GM18502 (cell line): ENCODE data around the gene CCNQ.

Experiments
- ATAC-seq: cut with Tn5 transposase; IDR thresholded peaks from one replicate; pipeline ENCODE4 v1.9.1; 2021; ENCODE audit warnings: mild to moderate bottlenecking; ENCODE audit not compliant: unreplicated experiment, poor library complexity

The CCNQ gene

GRCh38 chrX:153637121-153638040 lies 38.4 kb upstream of the CCNQ start:
- ATAC-seq: no peak

GRCh38 chrX:153636716-153637115 lies 37.8 kb upstream of the CCNQ start:
- no peak for ATAC-seq

- peak; percentile 46 for ATAC-seq
Observed at GRCh38 chrX:153635788-153636668, 37.1 kb upstream of the CCNQ start.

DNA sequence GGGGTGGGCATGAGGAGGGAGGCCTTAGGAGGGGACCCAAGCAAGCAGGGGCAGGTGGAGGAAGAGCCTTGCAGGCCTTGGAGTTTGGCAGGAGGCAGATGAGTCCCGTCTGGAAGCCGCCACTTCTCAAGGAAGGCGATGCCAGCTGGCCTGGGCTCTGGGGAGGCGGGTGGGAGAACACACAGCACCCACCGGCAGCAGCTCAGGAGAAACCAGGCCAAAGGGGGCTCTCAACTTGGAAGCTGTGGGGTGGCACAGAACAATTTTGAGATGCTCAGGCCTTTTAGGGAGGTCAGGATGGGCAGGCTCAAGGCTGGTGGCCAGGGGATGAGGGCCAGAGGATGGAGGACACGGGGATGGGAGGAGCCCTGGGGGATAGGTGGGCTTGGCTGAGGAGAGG lies 36.4 kb upstream of the CCNQ start:
- ATAC-seq: no peak

GRCh38 chrX:153634832-153635231 lies 35.9 kb upstream of the CCNQ start:
- no peak for ATAC-seq

DNA sequence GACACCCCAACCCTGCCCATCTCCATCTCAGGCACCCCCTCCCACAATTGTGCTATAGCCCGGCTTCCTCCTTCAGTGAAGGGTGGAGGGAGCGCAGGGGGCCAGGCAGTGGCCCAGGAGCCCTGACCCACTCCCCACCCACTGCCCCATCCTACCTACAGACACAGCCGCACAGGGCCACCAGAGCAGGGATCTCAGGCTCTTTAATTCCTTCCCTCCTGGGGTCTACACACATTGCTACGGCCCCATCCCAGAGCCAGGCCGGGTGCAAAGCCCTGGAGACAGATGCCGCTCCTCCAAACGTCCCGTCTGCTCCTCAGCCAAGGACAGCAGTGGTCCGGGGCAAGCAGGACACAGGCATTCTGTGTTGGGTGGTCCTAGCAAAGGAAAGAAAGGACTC lies 35.3 kb upstream of the CCNQ start:
- no peak for ATAC-seq

DNA sequence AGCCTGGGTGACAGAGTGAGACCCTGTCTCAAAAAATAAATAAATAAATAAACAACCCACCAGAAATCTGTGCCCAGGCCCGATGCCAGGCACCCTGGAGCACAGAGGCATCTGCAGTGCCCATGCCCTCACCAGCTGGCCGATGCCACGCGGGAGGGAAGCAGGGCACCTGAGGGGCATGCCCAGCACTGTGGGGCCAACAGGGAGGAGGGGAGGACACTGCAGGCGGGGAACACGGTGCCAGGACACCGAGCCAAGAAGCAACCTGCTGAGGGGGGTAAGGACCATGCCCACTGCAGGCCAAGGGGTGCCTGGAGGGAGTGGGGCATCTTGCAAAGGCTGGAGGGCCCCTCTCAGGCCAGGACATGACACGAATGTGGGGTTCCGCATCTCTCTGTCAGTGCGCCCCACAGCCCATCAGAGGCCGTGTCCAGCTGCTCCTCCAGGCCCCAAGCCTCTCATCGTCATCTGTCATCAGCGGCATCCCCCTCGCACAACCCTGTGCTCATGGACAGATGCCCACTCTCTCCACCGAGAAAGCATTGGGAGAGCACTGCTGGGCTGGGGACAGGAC lies 34.8 kb upstream of the CCNQ start:
- no peak for ATAC-seq

GRCh38 chrX:153633048-153633447 lies 34.1 kb upstream of the CCNQ start:
- ATAC-seq: no peak

- no peak for ATAC-seq
Observed at GRCh38 chrX:153632595-153632946, 33.6 kb upstream of the CCNQ start.

- no peak for ATAC-seq
Observed at GRCh38 chrX:153631907-153632594, 33.1 kb upstream of the CCNQ start.

- ATAC-seq: no peak
Observed at GRCh38 chrX:153631346-153631745, 32.4 kb upstream of the CCNQ start.

- ATAC-seq: no peak
Observed at GRCh38 chrX:153628665-153629064, 29.7 kb upstream of the CCNQ start.

GRCh38 chrX:153628129-153628528 lies 29.2 kb upstream of the CCNQ start:
- ATAC-seq: no peak

- no peak for ATAC-seq
Observed at GRCh38 chrX:153627675-153628111, 28.8 kb upstream of the CCNQ start.

GRCh38 chrX:153626863-153627674 lies 28.1 kb upstream of the CCNQ start:
- no peak for ATAC-seq

- ATAC-seq: no peak
Observed at GRCh38 chrX:153626025-153626633, 27.2 kb upstream of the CCNQ start.

DNA sequence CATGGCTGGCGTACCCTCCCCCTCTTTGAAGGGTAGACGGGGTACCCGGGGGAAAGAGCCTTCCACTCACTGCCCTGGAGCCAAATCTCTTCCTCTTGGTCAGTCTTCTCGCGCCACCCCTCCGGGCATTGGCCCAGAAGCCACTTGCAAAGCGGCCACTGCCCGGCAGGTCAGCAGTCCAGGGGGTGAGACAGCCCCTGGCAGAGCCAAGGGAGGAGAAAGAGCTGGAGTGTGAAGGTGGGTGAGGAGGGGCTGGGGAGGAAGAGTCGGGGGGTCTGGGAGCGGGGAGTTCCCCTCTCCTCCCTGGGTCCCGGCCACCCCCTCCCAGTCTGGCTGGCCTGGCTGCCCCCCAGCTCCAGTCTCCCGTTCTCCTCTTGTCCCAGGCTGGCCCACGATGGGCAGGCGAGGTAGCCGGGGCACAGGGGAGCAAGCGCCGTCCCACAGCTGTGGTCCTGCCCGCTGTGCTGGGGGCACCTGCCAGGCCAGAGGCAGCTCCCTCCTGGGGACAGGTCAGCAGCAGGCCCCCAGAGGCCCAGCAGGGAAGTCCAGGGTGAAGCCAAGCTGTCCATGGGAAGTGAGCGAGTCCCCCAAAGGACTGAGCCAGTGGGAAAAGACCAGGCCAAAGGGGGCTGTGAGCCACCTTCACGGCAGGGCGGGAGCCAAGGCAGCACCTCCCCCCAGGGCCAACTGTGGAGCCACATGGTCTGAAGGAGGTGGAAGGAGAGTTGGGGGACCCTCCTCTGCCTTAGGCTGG lies 26.5 kb upstream of the CCNQ start:
- no peak for ATAC-seq
